Activated CD8-positive, alpha-beta memory T cell treated with anti-CD3 and anti-CD28 coated beads, Interleukin-2, amount 50 U/mL, for 4 hours (primary cell): Measurements from ENCODE around the gene CPS1.

ENCODE experiments used
- DNase-seq: peaks from one replicate; pipeline ENCODE4 v3.0.0-alpha.2; 2020

CPS1 gene

GRCh38 chr2:210548031-210548430 lies 8.4 kb upstream of the CPS1 start:
- DNase-seq = no peak

DNA sequence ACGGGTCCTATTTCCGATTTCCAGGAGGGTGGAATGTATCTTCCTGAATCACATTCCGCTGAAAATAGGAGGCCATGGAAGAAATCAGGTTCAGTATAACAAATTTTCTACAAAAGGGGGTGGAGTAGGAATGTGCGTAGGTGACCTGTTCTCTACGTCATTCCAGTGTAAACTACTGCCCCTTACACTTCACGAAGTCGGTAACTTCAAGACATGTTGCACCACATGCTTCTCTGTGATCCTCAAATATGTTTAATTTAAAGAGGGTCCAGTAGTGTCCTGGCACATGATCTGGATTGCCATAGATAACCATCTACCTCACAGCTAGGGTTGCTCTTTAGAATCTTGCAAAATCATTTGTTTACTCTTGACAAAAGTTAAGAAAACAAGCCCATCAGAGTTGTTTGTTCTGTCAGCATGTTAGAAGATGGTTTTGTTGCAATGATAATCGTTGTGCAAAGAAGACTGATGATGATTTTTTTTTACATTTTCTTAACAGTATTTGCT lies 7.5 kb upstream of the CPS1 start:
- DNase-seq = no peak

DNA sequence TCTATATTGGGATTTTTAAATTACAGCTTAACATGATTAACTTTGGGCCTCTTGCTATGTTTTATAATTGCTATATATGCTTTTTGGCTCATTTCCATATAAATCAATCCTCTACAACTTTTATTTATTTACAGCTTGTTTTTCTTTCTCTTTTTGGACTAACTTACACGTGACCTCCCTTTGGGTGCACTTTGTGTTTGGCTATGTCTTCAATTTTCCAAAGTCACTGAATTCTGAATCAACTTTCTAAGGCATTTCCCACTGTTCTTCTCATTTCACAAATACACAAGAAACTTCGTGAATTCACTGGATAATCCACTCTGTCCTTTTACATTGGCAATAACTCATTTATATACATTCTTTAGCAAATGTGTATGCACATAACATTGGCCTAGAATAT lies 5.4 kb upstream of the CPS1 start:
- no peak for DNase-seq

DNA sequence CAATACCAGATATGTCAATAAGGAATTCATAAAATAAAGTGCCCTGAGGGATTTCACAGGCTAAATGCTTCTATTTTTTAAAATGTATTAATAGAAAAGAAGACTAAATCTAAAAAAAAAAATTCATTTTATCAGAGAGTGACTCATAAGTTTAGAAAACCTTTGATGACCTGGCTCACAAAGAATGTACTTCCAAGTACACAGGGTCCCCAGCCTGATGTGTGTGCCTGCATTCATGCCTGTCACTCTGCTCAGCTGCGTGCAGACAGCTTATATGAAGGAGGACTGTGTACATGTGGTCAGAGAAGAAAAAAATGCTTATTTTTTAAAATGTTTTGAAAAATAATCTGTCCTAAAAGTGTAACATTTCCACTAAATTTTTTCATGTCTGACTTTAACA lies 3.0 kb upstream of the CPS1 start:
- DNase-seq = no peak

GRCh38 chr2:210555555-210555954 lies 844 bp upstream of the CPS1 start:
- no peak for DNase-seq

- DNase-seq = no peak
Observed at GRCh38 chr2:210557721-210558120, 1.3 kb downstream of the CPS1 start.

- no peak for DNase-seq
Observed at GRCh38 chr2:210558708-210559107, 2.3 kb downstream of the CPS1 start.

GRCh38 chr2:210559182-210559581 lies 2.8 kb downstream of the CPS1 start:
- no peak for DNase-seq

- DNase-seq = no peak
Observed at GRCh38 chr2:210561475-210561874, 5.1 kb downstream of the CPS1 start.

DNA sequence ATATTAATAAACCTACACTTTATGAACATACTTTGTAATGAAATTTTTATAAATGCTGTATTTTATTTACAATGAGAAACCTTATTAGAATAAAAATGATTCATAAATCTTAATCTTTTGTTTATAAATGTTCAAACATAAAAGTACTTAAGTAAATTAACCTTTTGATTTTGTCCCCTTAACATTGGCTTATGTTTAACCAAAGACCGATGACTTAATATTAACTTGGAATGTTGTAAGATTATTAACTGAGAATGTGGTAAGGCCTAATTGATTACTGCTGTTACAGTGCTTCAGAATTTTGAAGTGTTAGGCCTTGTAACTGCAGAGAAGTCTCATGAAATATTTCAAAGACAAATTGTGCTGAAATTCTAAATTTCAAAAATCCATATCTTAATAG lies 5.7 kb downstream of the CPS1 start:
- DNase-seq = no peak

GRCh38 chr2:210562502-210563080 lies 6.2 kb downstream of the CPS1 start:
- DNase-seq = no peak

DNA sequence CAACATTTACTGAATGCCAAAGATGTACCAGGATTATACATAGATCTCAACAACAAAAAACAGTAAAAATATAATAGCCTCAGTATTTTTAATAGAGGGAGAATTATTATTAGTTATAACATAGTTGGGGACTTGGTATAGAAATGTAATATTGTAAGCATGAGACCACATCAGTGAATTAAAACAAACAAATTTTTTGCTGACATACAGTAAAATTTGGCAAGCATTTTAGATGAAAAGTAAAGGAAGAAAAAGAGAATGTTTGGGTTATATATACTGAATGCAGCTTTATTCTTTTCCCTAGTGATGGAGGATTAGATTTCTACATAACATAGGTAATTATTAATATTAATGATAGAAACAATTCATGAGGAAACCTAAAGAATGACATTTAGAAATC lies 10.9 kb downstream of the CPS1 start:
- DNase-seq = no peak

- DNase-seq = no peak
Observed at GRCh38 chr2:210568108-210568507, 11.7 kb downstream of the CPS1 start.

GRCh38 chr2:210577263-210578071 lies 21.1 kb downstream of the CPS1 start:
- no peak for DNase-seq

DNA sequence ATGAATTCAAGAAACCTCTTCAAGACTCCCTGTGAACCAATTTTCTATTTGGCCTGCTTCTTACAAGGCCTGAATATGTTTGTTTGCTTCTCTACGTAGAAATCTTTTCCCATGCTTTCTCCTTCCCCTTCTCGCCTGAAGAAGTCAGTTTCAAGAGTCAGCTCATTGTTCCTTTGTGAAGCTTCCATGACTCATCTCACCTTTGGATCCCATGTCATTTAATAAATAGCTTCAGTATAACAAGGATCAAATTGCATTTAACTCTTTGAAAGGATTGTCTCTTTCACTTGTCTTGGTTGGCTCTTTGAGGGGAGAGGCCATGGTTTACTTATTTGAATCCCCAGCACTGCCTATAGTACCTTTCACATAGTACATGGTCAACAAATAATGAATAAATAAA lies 28.4 kb downstream of the CPS1 start:
- no peak for DNase-seq

GRCh38 chr2:210586381-210586780 lies 30.0 kb downstream of the CPS1 start:
- DNase-seq = no peak

GRCh38 chr2:210591663-210592062 lies 35.3 kb downstream of the CPS1 start:
- no peak for DNase-seq

- no peak for DNase-seq
Observed at GRCh38 chr2:210592726-210593125, 36.3 kb downstream of the CPS1 start.

- DNase-seq = no peak
Observed at GRCh38 chr2:210593166-210593565, 36.8 kb downstream of the CPS1 start.

DNA sequence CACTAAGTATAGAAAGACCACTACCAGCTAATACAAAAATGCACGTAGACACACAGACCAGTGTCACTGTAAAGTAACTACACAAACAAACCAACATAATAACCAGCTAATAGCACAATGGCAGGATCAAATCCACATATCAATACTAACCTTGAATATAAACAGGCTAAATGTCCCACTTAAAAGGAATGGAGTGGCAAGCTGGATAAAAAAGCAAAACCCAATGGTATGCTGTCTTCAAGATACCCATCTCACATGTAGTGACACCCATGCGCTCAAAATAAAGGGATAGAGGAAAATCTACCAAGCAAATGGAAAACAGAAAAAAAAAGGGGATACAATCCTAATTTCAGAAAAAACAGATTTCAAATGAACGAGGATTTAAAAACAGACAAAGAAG lies 41.8 kb downstream of the CPS1 start:
- DNase-seq = no peak

DNA sequence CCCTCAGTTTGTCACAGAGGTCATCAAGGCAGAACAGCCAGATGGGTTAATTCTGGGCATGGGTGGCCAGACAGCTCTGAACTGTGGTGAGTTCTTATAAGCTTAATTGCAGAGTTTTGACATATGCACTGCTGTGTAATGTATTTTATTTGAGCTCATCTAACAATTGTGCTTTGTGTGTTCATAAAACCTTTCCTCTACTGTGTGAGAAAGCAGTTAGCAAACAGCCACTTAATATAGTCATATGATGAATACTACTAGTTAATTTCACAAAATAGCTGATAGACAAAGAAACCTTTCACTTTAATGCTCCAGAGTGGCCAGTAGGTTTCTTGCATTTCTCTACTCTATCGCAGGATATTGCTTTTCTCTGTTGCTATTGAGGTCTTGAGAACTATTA lies 43.1 kb downstream of the CPS1 start:
- no peak for DNase-seq

GRCh38 chr2:210604666-210605065 lies 48.3 kb downstream of the CPS1 start:
- DNase-seq = no peak

DNA sequence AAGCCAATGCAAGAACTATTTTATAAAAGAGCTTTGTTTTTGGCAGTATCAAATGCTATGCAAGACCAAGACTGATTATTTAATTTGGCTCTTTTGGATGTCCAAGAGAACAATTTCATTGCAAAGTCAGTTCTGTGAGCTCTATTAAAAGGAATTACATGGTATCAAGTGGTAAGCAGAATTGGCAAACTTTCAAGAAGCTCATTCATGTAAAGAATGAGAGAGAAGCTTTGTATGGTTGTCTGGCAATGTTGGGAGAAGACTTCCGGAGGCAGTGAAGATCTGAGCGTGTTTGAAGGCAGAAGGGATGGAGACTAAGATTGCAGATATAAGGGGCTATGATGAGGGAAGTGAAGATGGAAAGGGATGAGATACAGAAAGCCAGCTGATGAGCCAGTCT lies 49.6 kb downstream of the CPS1 start:
- DNase-seq = no peak

DNA sequence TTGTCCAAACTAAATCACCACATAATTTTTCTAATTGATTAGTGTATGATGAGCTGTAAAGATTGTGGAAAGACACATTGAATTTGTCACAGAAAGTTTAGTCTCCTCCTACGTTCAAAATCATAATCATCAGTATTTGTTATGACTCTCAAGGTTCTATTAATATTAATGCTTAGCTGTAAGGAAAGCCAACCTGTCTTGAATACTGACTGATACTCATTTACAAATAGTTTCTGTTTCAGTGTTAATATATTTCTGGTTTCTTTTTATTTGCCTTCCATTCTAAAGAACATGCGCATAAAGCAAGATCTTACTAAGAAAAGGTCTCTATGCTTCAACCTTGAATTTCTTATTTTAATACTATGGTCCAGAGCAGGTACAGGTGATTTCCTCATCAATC lies 55.1 kb downstream of the CPS1 start:
- no peak for DNase-seq

GRCh38 chr2:210616074-210616473 lies 59.7 kb downstream of the CPS1 start:
- no peak for DNase-seq
